Measurements from ENCODE around the gene MLYCD.

The MLYCD gene

GRCh38 chr16:83954577-83955016, 55.7 kb downstream of the MLYCD start:
- DNase-seq: no peak

GRCh38 chr16:83955218-83956130, 56.6 kb downstream of the MLYCD start:
- DNase-seq: peak in 4 of 56 donors; percentile 12 to 60 (median 20)

DNA sequence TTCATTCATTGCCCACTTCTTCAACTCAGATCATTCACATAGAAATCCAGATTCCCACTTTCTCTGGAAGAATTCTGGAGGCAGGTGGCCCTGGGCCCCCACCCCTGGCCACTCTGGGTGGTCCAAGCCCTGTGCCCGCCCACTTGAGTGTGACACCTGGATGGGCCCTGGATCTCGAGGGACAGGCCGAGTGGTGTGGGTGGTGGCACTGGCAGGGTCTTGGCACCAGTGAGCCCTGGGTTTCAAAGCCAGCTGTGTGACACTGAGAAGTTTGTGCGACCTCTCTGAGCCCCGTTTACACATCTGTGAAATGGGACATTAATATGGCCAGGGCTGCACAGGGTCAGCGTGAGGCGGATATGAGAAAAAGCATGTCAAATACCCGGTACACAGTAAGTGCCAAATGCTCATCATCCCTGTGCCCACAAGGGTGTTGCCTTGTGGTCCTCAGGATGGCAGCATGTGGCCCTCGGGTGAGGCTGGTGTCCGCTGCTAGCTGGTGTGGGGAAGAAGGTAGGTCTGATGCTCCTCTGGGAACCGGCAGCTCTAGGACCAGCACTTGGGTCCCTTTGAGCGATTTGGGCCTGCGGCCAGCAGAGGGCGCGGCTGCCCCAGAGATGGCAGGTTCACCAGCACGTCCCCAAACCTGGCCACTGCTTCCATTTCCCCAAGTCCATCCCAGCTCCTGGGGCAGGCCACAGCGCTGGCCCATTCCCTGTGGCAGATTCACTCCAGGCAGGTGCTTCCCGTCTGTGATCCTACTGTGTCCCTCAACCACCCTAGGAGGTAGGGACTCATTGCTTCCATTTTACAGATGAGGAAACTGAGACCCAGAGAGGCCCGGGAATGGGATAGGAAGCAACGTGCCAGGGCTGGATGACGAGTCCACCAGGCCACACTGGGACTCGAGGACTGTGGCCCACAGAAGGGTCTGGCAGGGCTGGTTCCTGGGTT, 57.7 kb downstream of the MLYCD start:
- peak in 51 of 56 donors; percentile 8 to 83 (median 50) for DNase-seq

DNA sequence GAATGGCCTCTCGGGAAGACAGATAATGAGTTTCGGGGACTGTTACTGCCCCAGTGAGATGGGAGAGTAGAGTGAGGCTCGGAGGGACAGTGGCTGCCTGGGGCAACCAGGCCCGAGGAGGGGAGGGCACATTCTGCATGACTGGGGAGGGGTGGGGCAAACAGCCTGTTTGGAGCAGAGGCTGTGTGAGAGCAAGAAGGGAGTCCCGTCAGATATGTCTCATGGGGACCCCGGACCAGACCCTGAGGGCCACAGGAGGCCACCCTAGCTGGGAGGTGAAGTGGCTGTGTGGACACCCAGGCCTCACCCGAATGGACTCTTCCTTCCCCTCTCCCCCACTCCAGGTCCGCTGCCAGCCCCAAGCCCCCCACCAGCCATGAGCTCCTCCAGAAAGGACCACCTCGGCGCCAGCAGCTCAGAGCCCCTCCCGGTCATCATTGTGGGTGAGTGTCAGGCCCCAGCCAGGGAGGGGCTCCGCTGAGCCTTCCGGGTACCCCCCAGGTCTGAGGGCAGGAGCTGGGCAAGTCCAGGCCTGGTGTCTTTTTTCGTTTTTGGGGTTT, 58.5 kb downstream of the MLYCD start:
- DNase-seq: no peak

- DNase-seq: peak in 2 of 56 donors; percentile 16 to 19
Measured at GRCh38 chr16:83958137-83958845, 59.4 kb downstream of the MLYCD start.

- no peak for DNase-seq
Measured at GRCh38 chr16:83958846-83959565, 60.1 kb downstream of the MLYCD start.

GRCh38 chr16:83959656-83960434, 60.9 kb downstream of the MLYCD start:
- no peak for DNase-seq

DNA sequence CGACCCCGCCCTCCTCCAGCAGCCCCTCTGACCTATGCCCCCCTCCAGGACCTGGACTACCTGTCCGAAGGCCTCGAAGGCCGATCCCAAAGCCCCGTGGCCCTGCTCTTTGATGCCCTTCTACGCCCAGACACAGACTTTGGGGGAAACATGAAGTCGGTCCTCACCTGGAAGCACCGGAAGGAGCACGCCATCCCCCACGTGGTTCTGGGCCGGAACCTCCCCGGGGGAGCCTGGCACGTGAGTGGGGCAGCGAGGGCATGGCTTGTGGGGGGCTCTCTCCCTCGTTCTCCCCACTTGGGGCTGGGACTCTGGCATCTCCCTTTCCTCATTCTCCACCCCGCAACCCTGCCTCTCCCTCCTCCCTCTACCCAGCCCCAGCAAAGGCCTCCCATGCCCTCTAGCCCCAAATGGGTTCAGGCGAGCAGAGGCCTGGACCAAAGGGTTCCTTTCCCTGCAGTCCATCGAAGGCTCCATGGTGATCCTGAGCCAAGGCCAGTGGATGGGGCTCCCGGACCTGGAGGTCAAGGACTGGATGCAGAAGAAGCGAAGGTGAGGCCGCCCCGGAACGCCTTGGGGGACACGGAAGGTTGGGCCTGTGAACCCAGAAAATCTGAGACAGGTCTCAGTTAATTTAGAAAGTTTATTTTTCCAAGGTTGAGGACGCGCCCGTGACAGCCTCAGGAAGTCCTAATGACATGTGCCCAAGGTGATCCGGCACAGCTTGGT, 61.8 kb downstream of the MLYCD start:
- no peak for DNase-seq

GRCh38 chr16:83961591-83961990, 62.7 kb downstream of the MLYCD start:
- DNase-seq: no peak

GRCh38 chr16:83963277-83964119, 64.6 kb downstream of the MLYCD start:
- no peak for DNase-seq

DNA sequence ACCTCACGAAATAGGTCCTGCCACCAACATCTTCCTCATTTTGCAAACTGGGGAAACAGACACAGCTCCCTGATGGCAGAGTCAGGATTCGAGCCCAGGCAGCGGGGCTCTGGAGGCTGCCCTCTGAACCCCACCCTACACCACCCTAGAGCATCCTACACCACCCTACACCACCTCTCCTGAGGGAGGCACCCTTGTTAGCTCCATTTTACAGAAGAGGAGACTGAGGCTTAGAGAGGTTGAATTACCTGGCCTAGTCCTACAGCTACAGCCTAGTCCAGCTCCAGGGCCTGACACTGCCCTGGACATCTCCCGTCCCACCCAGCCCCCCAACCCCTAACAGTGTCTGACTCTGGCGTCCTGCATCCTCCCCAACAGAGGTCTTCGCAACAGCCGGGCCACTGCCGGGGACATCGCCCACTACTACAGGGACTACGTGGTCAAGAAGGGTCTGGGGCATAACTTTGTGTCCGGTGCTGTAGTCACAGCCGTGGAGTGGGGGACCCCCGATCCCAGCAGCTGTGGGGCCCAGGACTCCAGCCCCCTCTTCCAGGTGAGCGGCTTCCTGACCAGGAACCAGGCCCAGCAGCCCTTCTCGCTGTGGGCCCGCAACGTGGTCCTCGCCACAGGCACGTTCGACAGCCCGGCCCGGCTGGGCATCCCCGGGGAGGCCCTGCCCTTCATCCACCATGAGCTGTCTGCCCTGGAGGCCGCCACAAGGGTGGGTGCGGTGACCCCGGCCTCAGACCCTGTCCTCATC, 65.9 kb downstream of the MLYCD start:
- no peak for DNase-seq

GRCh38 chr16:83965444-83966152, 66.7 kb downstream of the MLYCD start:
- no peak for DNase-seq

- DNase-seq: no peak
Measured at GRCh38 chr16:83966153-83966696, 67.3 kb downstream of the MLYCD start.

DNA sequence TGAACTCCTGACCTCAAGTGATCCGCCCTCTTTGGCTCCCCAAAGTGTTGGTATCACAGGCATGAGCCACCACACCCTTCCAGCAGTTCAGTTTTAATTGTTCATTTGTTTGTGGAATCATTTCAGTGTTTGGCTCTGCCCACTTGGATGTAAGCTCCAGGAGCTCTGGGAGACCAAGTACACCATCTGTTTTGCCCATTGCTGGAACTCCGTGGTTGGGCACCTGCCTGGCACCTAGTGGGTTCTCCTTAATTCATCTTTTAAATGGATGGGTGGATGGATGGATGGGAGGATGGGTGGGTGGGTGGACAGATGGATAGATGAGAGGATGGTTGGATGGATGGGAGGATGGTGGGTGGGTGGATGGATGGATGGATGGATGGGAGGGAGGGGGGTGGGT, 68.2 kb downstream of the MLYCD start:
- no peak for DNase-seq

- DNase-seq: peak in 21 of 56 donors; percentile 9 to 66 (median 37)
Measured at GRCh38 chr16:83967838-83968305, 69.0 kb downstream of the MLYCD start, which contains the start of gene NECAB2. Gene NECAB2 (plus strand): TSS chr16:83968244. CDS start chr16:83968649, 405 bp downstream.

Measured in amygdala (tissue), 56 donors.